ENCODE measurements around the gene PCCA.

PCCA gene

GRCh38 chr13:100434010-100434763 is 345.3 kb downstream of the PCCA start:
- no peak for DNase-seq

- no peak for DNase-seq
Measured at GRCh38 chr13:100436099-100436498, 347.2 kb downstream of the PCCA start.

- DNase-seq: no peak
Measured at GRCh38 chr13:100438059-100438788, 349.3 kb downstream of the PCCA start.

GRCh38 chr13:100439247-100439970 is 350.5 kb downstream of the PCCA start:
- no peak for DNase-seq

- no peak for DNase-seq
Measured at GRCh38 chr13:100440751-100441425, 352.0 kb downstream of the PCCA start.

GRCh38 chr13:100442095-100442832 is 353.4 kb downstream of the PCCA start:
- no peak for DNase-seq

GRCh38 chr13:100443278-100443997 is 354.5 kb downstream of the PCCA start:
- no peak for DNase-seq

GRCh38 chr13:100443998-100444328 is 355.1 kb downstream of the PCCA start:
- DNase-seq: no peak

GRCh38 chr13:100447831-100448230 is 358.9 kb downstream of the PCCA start:
- DNase-seq: no peak

- no peak for DNase-seq
Measured at GRCh38 chr13:100451923-100452322, 363.0 kb downstream of the PCCA start.

GRCh38 chr13:100454876-100455275 is 366.0 kb downstream of the PCCA start:
- DNase-seq: no peak

GRCh38 chr13:100458673-100459072 is 369.8 kb downstream of the PCCA start:
- DNase-seq: no peak

- no peak for DNase-seq
Measured at GRCh38 chr13:100459747-100460146, 370.9 kb downstream of the PCCA start.

GRCh38 chr13:100460266-100460665 is 371.4 kb downstream of the PCCA start:
- DNase-seq: no peak

GRCh38 chr13:100460791-100461190 is 371.9 kb downstream of the PCCA start:
- no peak for DNase-seq

- DNase-seq: no peak
Measured at GRCh38 chr13:100461309-100462030, 372.6 kb downstream of the PCCA start.

GRCh38 chr13:100464006-100464405 is 375.1 kb downstream of the PCCA start:
- no peak for DNase-seq

- DNase-seq: no peak
Measured at GRCh38 chr13:100465558-100465957, 376.7 kb downstream of the PCCA start.

- DNase-seq: no peak
Measured at GRCh38 chr13:100470866-100471505, 382.1 kb downstream of the PCCA start.

- no peak for DNase-seq
Measured at GRCh38 chr13:100473087-100473486, 384.2 kb downstream of the PCCA start.
